Hematopoietic multipotent progenitor cell treated with erythropoietin and hydrocortisone succinate and interleukin-3 and kit ligand, for 8 days (in vitro differentiated cells): ENCODE data around the gene ZC3H13.

Experiments used
- DNase-seq: peaks from one replicate; pipeline ENCODE4 v3.0.0-alpha.2; 2015

The ZC3H13 gene

DNA sequence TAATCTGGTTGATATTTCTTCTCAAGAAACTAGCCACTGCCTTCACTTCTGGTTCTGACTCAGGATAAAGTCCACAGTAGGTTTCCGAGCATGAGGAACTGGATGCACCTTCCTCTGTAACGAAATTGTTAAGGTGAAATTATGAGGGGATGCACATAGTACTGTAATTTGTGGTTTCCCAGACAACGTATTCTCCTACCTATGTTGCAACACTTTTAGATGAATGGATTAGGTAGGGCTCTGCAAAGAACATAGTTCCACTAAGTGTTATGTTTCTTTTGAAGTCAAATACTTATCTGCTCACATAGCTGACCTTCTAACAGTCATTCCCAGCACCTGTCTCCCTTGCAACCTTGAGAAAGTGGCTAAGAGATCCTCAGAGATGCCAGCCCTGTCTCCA lies 5.7 kb upstream of the ZC3H13 start:
- no peak for DNase-seq

DNA sequence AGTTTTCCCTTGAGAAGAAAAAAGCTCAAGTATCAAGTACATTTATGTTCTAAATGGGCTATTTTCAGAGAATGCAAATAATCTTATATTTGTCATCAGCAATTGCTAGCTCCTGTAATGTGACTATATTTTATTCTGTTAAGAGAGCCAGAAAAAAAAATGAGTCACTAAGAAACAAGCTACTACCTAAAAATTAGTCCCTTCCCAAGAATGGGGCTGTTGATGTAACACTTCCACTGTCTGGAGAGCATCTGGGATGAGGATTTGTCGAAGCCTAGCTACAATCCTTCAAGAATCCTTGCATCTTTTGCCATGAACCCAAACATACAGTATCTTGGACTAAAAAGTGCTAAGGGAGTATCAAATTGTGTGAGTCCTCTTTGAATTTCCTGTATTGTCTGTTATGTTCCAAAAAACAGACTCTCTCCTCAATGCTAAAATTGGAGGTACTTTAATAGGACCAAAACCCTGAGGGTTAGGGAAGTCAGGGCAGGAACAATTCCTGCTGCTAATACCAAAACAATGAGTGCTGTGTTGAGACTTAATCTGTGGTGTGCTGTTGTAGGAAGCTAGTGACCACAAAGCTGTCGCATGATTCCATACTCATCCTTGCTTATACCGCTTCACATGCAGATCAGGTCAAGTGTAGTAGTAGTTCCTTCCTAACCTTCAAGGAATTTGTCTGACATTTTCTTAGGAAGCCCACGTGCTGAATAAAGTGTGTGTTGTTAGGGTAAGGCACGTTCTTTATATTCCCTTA lies 4.9 kb upstream of the ZC3H13 start:
- no peak for DNase-seq

DNA sequence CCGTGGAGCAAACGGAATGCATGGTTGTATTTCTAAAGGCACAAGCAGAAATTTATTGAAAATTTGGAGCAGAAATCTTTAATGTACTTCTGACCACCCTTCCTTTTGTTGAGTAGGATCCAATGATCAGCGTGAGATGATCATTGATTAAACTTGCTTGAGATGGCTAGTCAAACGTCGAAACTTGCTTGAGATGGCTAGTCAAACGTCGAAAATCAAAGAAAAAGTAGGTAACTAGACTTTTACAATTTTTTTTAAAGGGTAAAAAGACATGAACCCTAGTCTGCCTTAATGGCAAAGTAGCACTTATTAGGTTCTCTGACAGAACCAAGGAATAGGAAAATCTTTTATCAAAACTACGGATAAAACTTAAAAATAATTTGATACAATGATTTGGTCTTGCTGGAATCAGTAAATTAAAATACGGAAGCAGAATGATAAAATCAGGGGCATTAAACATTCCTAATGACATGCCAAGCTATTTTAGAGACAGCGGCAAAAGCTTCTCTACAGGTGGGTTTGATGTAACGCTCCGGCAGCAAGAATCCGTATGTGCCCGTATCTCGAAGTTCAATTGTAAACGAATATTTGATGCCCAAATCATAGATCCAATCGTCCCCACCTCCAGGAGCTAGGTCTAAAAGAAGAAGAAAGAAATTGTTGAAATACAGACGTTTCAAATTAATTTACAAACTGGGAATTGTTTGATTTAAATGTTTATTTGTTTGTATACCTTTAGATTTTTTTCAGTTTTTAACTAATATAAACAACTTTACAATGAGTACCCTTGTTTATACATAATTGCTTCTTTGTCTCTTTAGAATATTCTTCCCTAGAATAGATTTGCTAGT lies 841 bp upstream of the ZC3H13 start:
- DNase-seq, result no peak

DNA sequence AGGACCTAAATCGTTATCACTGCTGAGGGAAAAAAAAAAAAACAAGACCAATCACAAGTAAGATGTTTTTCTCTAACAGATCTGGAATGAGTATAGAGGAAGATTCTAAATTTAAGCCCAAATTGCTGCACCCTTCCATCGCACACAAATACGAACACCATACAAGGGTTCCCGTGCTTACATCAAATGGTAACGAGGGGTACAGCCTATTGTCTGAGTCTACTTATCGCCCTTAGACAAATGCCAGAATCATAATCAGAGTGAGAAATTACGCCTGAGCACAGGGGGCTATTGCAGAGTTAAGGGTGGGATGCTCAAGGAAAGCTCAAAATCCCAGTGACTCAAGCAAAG lies 603 bp downstream of the ZC3H13 start:
- DNase-seq, result peak; percentile 30

DNA sequence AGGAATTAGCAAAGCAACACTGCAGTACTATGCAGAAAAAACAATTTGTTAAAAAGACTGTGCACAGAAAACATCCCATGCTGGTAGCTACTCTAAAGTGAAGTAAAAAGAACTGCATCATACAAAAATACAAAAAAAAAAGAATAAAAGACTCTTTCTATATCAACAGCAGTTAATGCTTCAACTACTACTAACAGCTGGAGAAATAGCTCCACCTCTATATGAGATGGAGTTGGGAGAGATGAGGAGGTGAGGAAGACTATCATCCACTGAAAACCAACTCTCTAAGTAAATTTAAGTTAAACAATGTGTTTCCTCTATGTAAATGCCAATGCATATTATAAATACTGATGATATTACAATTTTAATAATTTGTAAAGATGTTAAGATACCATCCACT lies 1.8 kb downstream of the ZC3H13 start:
- no peak for DNase-seq

DNA sequence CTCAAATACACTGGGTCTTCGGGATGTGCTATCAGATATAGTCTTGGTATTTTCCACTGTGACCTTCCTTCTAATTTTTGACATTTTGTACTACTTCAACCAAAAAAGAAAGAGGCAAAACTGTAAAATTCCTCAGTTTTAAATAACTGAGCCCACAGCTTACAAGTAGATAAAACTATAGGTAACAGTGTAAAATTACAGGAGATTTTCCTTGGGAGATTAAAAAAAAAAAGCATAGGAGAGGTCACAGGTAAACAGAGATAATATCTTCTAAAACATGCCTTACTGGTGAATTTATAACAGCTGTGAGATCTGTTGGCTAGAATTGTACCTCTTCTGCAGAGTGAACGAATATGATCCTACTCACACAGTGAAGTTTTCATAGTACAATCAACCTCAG lies 7.1 kb downstream of the ZC3H13 start:
- DNase-seq, result no peak

DNA sequence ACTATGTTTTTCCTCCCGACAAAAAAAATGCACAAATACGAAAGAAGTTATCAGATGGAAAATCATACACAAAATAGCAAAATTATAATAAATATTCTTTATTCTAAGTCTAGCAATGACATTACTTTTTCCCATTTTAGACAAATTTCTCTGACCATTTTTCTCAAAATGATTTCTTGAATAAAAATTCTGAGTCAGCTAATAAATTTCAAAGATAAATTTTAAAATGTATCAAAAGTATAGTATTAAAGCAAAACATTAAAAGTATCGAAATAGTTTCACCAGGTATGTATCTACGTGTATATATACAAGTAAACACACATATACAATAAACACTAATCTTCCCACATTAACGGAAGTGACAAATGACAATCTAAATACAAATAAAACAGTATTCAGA lies 8.9 kb downstream of the ZC3H13 start:
- no peak for DNase-seq

DNA sequence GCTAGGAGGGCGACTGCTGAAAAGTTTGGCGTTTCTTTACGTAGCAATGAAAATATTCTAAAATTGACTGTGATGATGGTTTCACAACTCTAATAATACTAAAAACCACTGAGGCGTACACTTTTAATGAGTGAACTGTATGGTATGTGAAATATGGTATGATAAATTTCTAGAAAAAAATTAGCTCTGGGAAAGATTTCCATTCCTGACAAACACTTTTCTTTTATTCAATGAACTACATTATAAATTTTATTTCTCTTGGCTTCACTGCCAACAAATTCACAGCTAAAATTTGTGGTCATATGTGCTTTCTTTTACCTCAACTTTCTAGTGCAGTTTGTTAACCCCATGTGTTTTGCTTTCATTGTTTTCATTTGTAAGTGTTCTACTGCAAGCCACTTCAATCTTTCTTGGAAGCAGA lies 11.1 kb downstream of the ZC3H13 start:
- no peak for DNase-seq

DNA sequence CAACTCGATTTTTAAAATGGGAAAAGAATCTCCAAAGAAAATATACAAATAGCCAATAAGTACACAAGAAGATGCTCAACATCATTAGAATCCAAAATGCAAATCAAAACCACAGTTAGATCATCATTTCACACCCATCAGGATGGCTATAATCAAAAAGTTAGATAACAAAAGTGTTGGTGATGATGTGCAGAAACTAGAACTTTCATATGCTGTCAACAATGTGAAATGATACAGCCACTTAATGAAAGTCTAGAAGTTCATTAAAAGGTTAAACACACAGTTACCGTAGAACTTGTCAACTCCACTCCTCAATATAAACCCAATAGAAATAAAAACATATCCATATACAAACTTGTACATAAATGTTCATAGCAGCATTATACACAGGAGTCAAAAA lies 11.8 kb downstream of the ZC3H13 start:
- no peak for DNase-seq

DNA sequence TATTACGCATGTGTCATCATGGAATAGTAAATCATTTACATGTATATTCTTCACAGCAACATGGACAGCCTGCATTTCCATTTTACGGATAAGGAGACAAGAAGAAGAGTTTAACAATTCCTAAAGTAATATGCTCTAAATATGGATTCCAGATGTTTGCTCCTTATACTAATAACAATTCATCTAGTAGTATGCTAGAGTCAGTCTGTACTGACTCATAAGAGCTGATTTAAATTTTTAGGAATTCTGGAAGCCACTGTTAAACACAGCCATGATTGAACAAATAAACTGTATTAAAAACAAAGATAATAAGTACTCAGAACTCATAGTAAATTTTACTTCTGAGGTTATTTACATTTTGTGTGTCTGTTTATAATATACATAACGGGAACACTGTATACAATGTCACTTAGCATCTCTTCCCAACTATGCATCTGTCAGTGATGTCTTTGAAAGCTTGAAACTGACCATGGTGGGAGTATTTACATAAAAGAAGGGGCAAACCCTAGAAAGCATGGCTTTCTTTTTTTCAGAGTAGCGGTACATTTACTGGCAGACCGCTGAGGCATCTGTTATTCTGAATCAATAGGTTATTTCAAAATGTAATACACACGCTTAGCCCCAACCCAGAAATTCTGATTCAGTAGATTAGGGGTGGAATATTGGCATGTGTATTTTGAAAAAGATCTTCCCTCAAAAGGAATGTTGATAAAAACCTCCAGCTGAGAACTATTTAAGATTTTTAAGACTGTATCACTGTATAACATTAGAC lies 12.9 kb downstream of the ZC3H13 start:
- no peak for DNase-seq

DNA sequence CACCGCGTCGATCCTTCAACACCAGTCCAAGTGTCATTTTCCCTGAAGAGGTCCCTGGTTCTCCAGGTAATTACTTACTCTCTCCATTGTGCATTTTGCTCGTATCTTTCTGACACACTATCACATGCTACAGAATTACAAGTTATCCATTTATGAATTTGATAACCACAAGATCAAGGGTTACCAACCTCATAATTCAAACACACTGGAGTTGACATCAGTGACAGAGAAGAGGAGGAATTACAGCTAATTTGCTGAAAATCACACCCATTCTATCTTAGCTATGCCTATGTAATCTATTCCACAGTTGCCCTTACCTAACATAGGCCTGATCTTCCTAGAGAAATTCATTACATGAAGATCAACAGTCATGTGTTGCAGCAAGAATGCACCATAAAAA lies 14.2 kb downstream of the ZC3H13 start:
- DNase-seq, result no peak

DNA sequence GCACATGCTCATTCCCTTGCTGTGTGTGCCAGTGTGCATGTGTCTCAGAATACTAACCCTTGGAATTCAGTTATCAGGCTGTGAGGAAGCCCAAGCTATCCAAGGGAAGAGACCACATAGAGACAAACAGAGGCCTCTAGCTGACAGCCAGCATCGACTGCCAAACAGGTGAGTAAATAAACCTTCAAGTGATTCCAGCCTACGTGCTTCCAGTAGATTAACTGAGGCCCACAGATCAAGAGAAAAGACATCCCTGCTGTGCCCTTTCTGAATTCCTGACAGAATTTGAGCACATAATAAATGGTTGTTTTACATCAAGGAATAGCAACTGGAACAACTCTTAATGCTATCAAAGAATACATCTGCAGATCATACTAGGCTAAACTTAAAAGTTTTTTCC lies 17.5 kb downstream of the ZC3H13 start:
- DNase-seq, result no peak

DNA sequence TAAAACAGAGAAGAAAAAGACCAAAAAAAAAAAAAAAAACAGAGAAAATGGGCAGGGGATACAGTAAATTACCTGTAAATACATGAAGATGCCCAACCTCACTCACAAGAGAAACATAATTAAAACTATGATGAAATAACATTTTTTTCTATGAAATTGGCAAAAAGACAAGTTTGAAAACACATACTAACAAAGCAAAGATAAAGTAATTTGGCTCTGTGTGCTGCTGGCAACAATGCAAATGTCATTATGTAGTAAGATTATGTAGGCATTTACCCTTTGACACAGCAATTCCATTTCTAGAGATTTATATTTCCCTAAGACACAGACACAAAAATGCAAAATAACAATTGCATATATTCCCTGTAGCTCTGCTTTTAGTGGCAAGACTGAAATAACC lies 20.2 kb downstream of the ZC3H13 start:
- peak; percentile 20 for DNase-seq

DNA sequence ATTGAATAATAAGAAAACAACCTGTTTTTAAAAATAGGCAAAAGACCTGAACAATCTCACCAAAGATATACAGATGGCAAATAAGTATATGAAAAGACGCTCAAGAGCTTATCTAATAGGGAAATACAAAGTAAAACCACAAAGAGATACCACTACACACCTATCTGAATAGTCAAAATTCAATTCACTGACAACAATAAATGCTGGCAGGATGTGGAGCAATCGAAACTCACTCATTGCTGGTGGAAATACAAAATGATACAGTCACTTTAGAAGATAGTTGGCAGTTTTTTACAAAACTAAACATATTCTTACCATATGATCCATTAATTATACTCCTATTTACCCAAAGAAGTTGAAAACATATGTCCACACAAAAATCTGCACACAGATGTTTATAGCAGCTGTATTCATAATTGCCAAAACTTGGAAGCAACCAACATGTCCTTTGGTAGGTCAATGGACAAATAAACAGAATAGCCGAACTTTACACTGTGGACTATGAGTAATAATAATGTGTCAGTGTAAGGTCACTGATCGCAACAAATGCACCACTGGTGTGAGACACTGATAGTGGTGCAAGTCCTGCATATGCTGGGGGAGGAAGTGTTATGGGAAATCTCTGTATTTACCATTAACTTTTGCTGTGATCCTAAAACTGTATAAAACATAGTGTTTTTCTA lies 20.8 kb downstream of the ZC3H13 start:
- DNase-seq, result no peak

DNA sequence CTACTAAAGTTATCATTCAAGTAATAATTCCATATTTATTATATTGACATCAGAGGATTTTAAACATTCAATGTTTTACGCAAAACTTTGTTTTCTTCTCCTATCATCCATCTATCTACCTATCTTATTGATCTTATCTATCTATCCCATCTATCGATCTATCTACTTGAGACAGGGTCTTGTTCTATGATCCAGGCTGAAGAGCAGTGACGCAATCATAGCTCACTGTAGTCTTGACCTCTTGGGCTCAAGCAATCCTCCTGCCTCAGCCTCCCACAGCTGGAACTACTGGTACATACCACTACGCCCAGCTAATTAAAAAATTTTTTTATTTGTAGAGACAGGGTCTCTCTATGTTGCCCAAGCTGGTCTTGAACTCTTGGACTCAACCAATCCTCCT lies 27.4 kb downstream of the ZC3H13 start:
- no peak for DNase-seq

DNA sequence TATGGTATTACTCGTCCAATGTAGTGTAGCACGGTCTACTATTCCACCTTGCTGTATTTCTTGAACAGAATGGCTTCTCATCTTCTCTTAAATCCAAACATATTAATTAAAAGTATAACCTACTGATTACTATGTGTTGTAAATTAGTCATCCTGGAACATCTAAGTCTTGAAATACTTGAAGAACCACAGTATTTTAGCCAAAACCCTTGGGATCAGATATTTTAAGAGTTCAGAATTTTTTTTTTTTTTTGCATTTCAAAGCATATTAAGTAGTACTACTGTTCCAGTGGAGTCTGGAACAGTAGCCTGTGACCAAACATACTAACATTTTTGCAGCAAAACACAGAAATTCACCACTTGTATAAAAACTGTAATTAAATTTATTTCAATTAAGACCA lies 30.1 kb downstream of the ZC3H13 start:
- no peak for DNase-seq

DNA sequence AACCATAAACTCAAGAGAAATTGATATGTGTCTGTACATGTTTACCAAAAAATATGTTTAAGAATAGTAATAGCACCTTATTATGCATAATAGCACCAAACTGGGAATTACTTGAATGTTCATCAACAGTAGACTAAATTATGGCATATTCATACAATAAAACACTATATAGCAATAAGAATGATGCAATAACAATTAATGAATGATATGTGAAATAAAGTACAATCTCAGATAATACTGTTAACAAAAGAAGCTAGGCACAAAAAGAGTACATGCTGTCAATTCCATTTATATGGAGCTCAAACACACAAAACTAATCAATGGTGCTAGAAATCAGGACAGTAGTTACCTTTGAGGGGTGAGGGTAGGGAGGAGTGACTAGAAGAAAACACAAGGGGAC lies 36.3 kb downstream of the ZC3H13 start:
- DNase-seq, result no peak

DNA sequence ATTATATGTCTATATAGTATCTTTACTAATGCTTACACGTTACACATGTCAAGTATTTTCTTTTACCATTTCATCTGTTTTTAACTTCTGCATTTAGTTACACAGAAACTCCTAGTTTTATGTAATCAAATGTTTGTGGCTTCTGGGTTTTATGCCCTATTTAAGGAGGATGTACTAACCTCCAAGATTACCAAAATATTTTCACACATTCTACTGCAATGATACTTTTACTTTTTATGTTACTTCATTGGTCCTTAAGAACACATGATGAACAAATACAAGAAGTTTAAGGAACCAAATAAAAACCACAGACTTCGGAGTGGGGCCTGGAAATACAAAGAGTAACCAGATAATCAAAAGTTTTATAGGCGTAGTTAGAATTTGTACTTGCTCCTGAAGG lies 37.2 kb downstream of the ZC3H13 start:
- DNase-seq, result no peak

DNA sequence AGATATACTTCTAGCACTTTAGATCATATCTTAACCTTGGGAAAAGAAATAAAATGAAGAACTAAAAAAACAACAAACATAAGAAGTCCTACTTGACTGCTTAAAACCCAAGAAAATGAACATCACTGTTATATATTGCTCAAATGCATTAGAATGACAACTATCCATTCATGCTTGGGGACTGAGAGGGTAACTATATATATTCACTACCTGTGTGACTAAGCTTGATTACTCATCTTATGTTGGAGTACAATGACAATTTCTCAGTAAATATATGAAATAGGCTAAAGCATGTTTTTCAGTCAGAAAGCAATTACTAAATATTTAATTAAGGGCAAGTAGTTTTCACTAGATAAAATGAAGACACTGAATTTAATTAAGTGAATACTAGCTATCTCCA lies 40.1 kb downstream of the ZC3H13 start:
- no peak for DNase-seq

DNA sequence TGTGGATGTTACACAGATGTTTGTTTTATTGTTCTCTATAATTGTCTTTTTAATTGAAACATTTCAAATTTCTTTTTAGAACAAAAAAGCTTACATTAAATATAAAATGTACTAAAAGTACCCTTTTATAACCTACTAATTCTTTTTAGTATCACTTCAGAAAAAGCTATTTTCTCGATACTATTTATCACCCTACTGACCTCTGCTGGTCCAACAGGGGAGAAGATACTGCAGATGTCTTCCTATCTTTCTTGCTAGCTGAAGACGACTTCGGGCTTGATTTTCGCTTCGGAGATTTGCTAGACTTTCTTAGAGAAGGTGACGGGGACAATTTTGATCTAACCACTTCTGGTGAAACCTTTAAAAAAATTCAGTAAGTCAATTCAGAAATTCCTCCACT lies 42.4 kb downstream of the ZC3H13 start:
- DNase-seq, result peak; percentile 28

DNA sequence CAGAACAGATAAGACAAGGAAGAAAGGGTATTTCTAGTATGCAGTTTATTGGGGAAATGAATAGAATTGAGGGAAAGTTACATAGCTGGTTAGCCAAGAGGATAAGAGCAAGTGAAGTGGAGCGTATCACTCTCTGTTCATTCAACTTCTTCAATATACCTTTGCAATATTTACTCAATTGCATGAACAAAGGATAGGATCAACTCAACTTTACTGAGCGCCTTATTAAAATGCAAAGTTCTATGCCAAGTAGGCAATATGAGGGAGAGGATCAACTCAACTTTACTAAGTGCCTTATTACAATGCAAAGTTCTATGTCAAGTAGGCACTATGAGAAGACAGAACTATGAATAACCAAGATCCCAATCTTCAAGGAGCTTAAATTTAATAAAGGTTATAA lies 43.9 kb downstream of the ZC3H13 start:
- DNase-seq, result no peak

DNA sequence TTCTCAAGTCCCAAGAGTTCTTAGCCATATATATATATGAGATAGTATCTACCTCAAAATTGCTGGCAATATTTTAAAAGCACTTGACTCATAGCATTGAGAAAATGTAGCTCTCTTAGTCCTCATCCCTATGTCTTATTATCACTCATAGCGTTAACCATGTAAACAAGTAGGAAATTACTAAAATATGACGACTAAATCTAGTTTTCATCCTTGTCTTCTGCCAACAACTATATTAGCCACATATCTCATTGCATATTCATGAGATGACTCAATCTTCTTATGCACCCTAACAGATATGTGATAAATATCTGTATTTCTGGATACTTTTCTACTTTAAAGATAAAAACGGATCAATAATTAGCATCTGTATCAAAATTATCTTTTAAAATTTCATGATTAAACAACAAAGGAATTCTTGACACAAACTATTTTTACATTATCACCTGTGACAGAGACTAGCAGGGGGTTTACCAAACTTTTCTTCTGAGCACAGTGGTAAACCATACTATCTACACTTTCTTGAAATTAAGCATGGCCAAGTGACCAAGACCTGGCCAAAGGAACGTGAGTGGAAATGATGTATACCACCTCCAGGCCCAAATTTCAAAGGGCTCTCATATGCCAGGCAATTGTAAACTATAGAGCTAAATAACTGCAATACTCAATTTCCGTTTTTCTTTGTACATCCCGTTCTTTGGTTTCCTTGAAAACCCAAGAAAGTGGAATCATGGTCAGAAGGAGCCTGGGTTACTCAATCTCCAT lies 45.7 kb downstream of the ZC3H13 start:
- DNase-seq, result no peak
